Measurements from ENCODE around the gene DPF3. TPM values are rescaled to one million over a fixed set of nuclear protein-coding genes. Genes with fewer than 3 reads are reported as not detected.

Gene DPF3
- polyA plus RNA-seq, 3 donors = 3.8 to 4.8 (median 3.9) TPM

GRCh38 chr14:72680853-72681640 lies 212.9 kb downstream of the DPF3 start:
- DNase-seq (ENCODE audit: extremely low read depth in 1 of 11, low read depth in 9 of 11, low spot score in 4 of 11) = no peak

- DNase-seq (ENCODE audit: extremely low read depth in 1 of 11, low read depth in 9 of 11, low spot score in 4 of 11) = peak in 7 of 11 donors; percentile 36 to 61 (median 53)
These were observed 214.3 kb downstream of the DPF3 start for GRCh38 chr14:72679536-72680151.

- no peak for DNase-seq (ENCODE audit: extremely low read depth in 1 of 11, low read depth in 9 of 11, low spot score in 4 of 11)
These were observed 214.8 kb downstream of the DPF3 start for GRCh38 chr14:72679141-72679535.

DNA sequence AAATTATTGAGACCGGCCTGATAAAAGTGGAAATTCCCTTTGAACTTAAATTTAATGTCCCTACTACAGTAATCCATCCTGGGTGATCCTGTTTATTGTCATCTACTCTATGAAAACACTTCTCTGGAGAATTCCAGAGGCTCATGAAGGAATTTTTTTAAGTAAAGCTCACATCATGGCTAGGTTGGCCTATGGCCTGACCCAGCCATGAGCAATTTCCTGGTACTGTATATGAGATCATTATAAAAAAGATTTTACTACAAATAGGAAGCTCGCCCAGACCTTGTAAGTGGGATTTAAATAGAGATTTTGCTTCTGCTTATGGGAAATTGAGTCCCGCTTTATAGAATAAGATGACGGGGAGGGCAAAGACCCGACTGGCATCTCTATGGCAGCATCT lies 215.5 kb downstream of the DPF3 start:
- no peak for DNase-seq (ENCODE audit: extremely low read depth in 1 of 11, low read depth in 9 of 11, low spot score in 4 of 11)

DNA sequence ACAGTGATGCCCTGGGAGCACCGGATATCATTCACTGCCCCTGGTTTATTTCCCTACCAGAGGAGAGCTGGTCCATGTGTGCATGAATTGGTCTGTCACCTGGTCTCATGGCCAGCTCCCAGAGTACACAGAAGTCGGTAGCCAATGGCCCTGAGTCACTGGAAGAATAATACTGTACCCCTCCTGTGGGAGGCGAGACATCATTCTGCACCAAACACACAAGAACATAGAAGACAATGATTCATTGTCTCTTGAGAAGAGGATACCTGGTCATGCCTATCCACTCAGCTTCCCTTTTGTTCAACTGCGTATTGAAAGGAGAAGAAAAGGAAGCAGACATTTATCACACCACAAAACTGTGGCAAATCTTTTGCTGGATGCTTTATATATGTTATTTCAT lies 216.2 kb downstream of the DPF3 start:
- no peak for DNase-seq (ENCODE audit: extremely low read depth in 1 of 11, low read depth in 9 of 11, low spot score in 4 of 11)

- no peak for DNase-seq (ENCODE audit: extremely low read depth in 1 of 11, low read depth in 9 of 11, low spot score in 4 of 11)
These were observed 218.8 kb downstream of the DPF3 start for GRCh38 chr14:72675126-72675525.

DNA sequence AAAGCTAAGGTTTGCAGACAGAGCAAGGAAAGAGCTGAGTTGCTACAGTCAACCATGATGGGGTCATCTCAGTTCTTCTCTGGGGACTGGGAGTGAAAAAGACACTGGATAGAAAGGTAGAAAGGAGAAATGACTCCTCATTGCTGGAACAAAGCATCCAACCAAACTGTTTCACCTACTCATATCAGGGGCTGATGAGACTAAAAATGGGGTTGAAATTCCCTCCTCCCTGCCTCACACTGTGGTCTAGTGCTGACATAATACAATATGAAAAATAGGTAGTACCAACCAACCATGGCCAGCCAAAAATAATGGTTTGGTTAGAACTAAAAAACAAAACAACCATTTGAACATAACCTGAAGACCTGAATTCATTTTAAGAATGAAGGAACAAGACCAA lies 220.7 kb downstream of the DPF3 start:
- DNase-seq (ENCODE audit: extremely low read depth in 1 of 11, low read depth in 9 of 11, low spot score in 4 of 11) = no peak

GRCh38 chr14:72666610-72667009 lies 227.3 kb downstream of the DPF3 start:
- DNase-seq (ENCODE audit: extremely low read depth in 1 of 11, low read depth in 9 of 11, low spot score in 4 of 11) = no peak

- DNase-seq (ENCODE audit: extremely low read depth in 1 of 11, low read depth in 9 of 11, low spot score in 4 of 11) = no peak
These were observed 228.6 kb downstream of the DPF3 start for GRCh38 chr14:72665259-72665658.

GRCh38 chr14:72664651-72665050 lies 229.2 kb downstream of the DPF3 start:
- DNase-seq (ENCODE audit: extremely low read depth in 1 of 11, low read depth in 9 of 11, low spot score in 4 of 11) = no peak

GRCh38 chr14:72663956-72664650 lies 229.8 kb downstream of the DPF3 start:
- no peak for DNase-seq (ENCODE audit: extremely low read depth in 1 of 11, low read depth in 9 of 11, low spot score in 4 of 11)

- DNase-seq (ENCODE audit: extremely low read depth in 1 of 11, low read depth in 9 of 11, low spot score in 4 of 11) = no peak
These were observed 230.8 kb downstream of the DPF3 start for GRCh38 chr14:72663076-72663487.

DNA sequence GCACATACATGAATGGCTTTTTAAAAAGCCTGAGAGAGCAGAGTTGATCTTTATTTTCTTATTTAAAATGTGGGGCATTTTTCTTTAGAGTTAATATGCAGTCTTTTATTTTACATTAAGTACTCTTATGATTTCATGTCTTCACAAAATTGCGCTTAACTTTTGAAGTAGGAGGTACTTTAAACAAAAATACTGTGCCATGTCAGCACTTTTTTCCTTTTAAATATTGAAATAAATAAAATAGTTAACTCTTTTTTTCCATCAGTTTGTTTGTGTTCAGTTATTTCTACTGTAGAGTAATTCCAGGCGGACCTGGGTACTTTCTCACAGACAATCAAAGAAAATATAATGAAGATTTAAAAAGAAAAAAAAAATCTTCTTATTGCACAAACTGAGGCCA lies 231.7 kb downstream of the DPF3 start:
- no peak for DNase-seq (ENCODE audit: extremely low read depth in 1 of 11, low read depth in 9 of 11, low spot score in 4 of 11)

- no peak for DNase-seq (ENCODE audit: extremely low read depth in 1 of 11, low read depth in 9 of 11, low spot score in 4 of 11)
These were observed 236.5 kb downstream of the DPF3 start for GRCh38 chr14:72657214-72657921.

- no peak for DNase-seq (ENCODE audit: extremely low read depth in 1 of 11, low read depth in 9 of 11, low spot score in 4 of 11)
These were observed 240.9 kb downstream of the DPF3 start for GRCh38 chr14:72653026-72653425.

GRCh38 chr14:72652179-72652578 lies 241.7 kb downstream of the DPF3 start:
- no peak for DNase-seq (ENCODE audit: extremely low read depth in 1 of 11, low read depth in 9 of 11, low spot score in 4 of 11)

- no peak for DNase-seq (ENCODE audit: extremely low read depth in 1 of 11, low read depth in 9 of 11, low spot score in 4 of 11)
These were observed 242.2 kb downstream of the DPF3 start for GRCh38 chr14:72651714-72652113.

DNA sequence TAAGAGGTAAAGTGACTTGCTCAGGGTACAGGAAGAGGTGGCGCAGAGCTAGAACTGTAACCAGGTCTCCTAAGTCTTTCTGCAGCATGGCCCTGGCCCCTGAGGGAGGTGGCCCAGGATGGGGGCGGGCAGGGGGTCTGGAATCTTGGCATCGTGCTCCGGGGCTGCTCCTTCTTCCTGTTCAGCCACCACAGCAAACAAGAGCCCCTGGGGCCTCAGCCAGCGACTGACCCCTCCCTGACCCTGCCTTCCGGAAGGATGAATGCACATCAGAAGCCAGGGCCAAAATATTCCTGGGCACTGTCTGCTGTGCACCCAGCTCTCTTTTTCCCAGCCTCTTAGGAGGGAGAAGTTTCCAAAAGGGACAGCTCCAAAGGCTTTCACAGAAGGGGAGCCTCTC lies 242.8 kb downstream of the DPF3 start:
- DNase-seq (ENCODE audit: extremely low read depth in 1 of 11, low read depth in 9 of 11, low spot score in 4 of 11) = peak in 3 of 11 donors; percentile 4 to 8 (median 7)

DNA sequence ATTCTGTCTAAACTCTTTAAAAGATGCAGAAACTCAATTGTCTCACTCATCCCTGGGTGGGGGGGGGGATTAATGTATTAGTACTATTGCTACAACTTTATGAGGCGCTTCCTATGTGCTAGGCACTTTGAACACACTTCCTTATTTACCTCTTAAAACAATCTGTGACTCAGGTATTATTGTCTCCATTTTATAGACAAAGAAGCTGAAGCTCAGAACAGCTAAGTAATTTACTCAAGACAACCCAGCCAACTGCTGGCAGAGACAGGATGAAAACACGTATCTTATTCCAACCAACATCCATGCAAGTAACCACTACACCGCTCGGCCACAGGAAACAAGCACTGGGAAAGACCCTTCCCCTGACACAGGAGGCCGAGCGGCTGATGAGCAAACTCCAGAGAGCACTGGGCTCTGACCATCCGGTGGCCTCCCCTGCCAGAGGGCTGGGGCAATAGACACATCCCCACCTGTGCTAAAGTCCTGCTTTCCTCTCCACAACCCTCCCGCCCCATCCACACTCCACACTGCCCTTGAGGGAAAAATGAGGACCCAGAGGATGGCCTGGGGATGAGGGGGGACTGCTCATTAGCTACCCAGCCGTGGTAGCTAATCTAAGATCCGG lies 244.2 kb downstream of the DPF3 start:
- DNase-seq (ENCODE audit: extremely low read depth in 1 of 11, low read depth in 9 of 11, low spot score in 4 of 11) = no peak
